Right lobe of liver (tissue), 4 donors: ENCODE data around the gene TPRN.

ENCODE experiments used
- POLR2A ChIP-seq: fragments of 450-650 bp; IDR thresholded peaks from one replicate; pipeline ENCODE4 v1.6.1; 2017; ENCODE audit warnings: antibody characterized with exemption, mild to moderate bottlenecking
- TF ChIP-seq, protein P1 (sequence below), 4 donors: fragments of 200-600 bp in 3 of 4; fragments of 450-650 bp in 1 of 4; IDR thresholded peaks; one replicate each; pipeline versions ENCODE4 v1.5.1 to v1.8.0; 2016 to 2022; ENCODE audit warnings: antibody characterized with exemption in 4 of 4, mild to moderate bottlenecking in 2 of 4
- donor health status: DM: no; HTN: no; CAD: no.
- donor health status: DM: no; HTN: no; CAD: no.
- donor health status: DM: no; HTN: yes; CAD: no.

DNA sequence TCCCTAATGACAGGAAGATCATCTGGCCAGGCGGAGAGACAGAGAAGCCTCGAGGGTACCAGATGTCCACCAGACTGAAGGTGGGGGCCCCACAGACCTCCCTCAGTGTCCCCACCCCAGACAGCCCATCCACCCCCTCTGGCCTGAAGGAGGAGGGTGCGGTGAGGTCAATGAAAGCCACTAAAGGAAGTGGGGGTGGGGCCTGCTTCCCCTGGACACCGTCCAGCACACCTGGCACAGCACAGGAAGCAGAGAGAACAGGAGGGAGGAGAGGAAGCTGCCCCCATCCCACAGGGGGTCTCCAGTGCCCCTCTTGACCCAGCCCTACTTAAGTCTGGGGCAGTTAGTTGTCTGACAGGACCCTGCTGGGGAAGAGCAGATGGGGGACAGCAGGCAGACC lies 41.9 kb downstream of the TPRN start:
- TF ChIP-seq POLR2A = no peak
- TF ChIP-seq, protein P1, sequence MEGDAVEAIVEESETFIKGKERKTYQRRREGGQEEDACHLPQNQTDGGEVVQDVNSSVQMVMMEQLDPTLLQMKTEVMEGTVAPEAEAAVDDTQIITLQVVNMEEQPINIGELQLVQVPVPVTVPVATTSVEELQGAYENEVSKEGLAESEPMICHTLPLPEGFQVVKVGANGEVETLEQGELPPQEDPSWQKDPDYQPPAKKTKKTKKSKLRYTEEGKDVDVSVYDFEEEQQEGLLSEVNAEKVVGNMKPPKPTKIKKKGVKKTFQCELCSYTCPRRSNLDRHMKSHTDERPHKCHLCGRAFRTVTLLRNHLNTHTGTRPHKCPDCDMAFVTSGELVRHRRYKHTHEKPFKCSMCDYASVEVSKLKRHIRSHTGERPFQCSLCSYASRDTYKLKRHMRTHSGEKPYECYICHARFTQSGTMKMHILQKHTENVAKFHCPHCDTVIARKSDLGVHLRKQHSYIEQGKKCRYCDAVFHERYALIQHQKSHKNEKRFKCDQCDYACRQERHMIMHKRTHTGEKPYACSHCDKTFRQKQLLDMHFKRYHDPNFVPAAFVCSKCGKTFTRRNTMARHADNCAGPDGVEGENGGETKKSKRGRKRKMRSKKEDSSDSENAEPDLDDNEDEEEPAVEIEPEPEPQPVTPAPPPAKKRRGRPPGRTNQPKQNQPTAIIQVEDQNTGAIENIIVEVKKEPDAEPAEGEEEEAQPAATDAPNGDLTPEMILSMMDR (IDR thresholded peaks at IDR 0.05) = no peak
